Stomach smooth muscle (tissue), 2 donors: ENCODE results near the gene DHX30.
"Not testable (repeated sequence)": the region's sequence is repeated elsewhere in the genome, so short reads cannot be mapped to it uniquely, and the experiment has no call there.

Experiments used
- H3K27ac ChIP-seq: one replicate; pipeline ENCODE4 v1.7.0; 2013; ENCODE audit warnings: mild to moderate bottlenecking, low read length, inconsistent platforms
- H3K27me3 ChIP-seq, 2 donors: one replicate each; pipeline ENCODE4 v1.7.0; 2013; ENCODE audit warnings: low read length in 2 of 2; ENCODE audit not compliant: insufficient read depth in 2 of 2, control insufficient read depth in 1 of 2
- H3K36me3 ChIP-seq, 2 donors: one replicate each; pipeline ENCODE4 v1.7.0; 2013; ENCODE audit warnings: low read length in 2 of 2; ENCODE audit not compliant: control insufficient read depth in 2 of 2, insufficient read depth in 2 of 2
- H3K4me1 ChIP-seq: one replicate; pipeline ENCODE4 v1.7.0; 2013; ENCODE audit warnings: low read length; ENCODE audit not compliant: control insufficient read depth, insufficient read depth
- H3K4me3 ChIP-seq, 2 donors: one replicate each; pipeline ENCODE4 v1.7.0; 2013; ENCODE audit warnings: low read length in 2 of 2
- H3K9ac ChIP-seq, 2 donors: one replicate each; pipeline ENCODE4 v1.7.0; 2013; ENCODE audit warnings: low read length in 2 of 2, mild to moderate bottlenecking in 1 of 2
- H3K9me3 ChIP-seq, 2 donors: one replicate each; pipeline ENCODE4 v1.7.0; 2013; ENCODE audit warnings: low read length in 2 of 2; ENCODE audit not compliant: control insufficient read depth in 2 of 2
- donor health status: healthy.
- donor health status: Pancreatic carcinoma.

Gene DHX30

GRCh38 chr3:47802734-47803479 lies at the start of gene DHX30:
Gene DHX30, plus strand, starts transcription at chr3:47803138. Its CDS starts 7,546 bp downstream, at chr3:47810684.
- H3K36me3 ChIP-seq = peaks cover 2 to 5% of the 10 kb centered on the region in 2 donors
- peak within 1 kb of the TSS; percentile 91 for H3K27ac ChIP-seq
- peak within 1 kb of the TSS; percentile 89 for H3K4me3 ChIP-seq
- H3K9me3 ChIP-seq = no peaks in the 10 kb centered on the region
- H3K27me3 ChIP-seq = no peaks in the 10 kb centered on the region
- H3K9ac ChIP-seq = peak within 1 kb of the TSS; percentile 87 to 94
- peaks cover 26% of the 10 kb centered on the region for H3K4me1 ChIP-seq

- Histone ChIP-seq H3K4me3 (no peak overlapping the region), H3K9me3 (no peaks in the 10 kb centered on the region), H3K4me1 (no peaks in the 10 kb centered on the region), H3K36me3 (peaks cover 3 to 5% of the 10 kb centered on the region in 2 donors), H3K9ac (no peak overlapping the region), H3K27ac (no peak overlapping the region), H3K27me3 (no peaks in the 10 kb centered on the region)
Measured at GRCh38 chr3:47758261-47759025, 44.5 kb upstream of the DHX30 start.

GRCh38 chr3:47760207-47760606 lies 42.7 kb upstream of the DHX30 start:
- H3K27ac ChIP-seq, H3K4me1 ChIP-seq, H3K4me3 ChIP-seq, H3K9me3 ChIP-seq, H3K27me3 ChIP-seq, H3K9ac ChIP-seq, H3K36me3 ChIP-seq: not testable (repeated sequence)

- Histone ChIP-seq H3K27me3 (no peaks in the 10 kb centered on the region), H3K27ac (no peak overlapping the region), H3K36me3 (peaks cover 3 to 10% of the 10 kb centered on the region in 2 donors), H3K9ac (no peak overlapping the region), H3K4me3 (no peak overlapping the region), H3K9me3 (no peaks in the 10 kb centered on the region), H3K4me1 (no peaks in the 10 kb centered on the region)
Measured at GRCh38 chr3:47761046-47761445, 41.9 kb upstream of the DHX30 start.

DNA sequence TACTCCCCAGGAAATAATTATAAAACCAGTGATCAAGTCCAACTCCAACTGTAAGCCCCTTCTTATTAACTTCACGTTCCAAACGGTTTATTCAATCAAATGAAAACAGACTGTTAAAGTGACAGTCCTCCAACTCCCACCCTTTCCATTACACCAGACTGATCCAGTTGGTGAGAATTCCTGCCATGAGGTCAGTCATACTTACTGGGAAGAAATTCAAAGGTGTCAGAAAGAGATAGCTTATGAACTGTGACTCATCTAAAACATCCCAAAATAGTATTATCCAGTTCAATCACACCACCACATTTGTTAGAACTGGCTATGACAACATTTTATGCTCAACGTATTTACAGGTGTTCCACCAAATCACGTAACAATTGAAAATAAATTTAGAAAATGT lies 40.7 kb upstream of the DHX30 start:
- H3K36me3 ChIP-seq = peaks cover 0 to 6% of the 10 kb centered on the region in 2 donors
- H3K4me1 ChIP-seq = peaks cover 3% of the 10 kb centered on the region
- no peak overlapping the region for H3K27ac ChIP-seq
- H3K4me3 ChIP-seq = no peak overlapping the region
- no peaks in the 10 kb centered on the region for H3K9me3 ChIP-seq
- no peaks in the 10 kb centered on the region for H3K27me3 ChIP-seq
- no peak overlapping the region for H3K9ac ChIP-seq

GRCh38 chr3:47766186-47766585 lies 36.8 kb upstream of the DHX30 start:
- Histone ChIP-seq H3K27me3 (no peaks in the 10 kb centered on the region), H3K4me3 (no peak overlapping the region), H3K9ac (no peak overlapping the region), H3K27ac (no peak overlapping the region), H3K4me1 (peaks cover 3% of the 10 kb centered on the region), H3K36me3 (peaks cover under 1 to 6% of the 10 kb centered on the region in 2 donors), H3K9me3 (no peaks in the 10 kb centered on the region)

DNA sequence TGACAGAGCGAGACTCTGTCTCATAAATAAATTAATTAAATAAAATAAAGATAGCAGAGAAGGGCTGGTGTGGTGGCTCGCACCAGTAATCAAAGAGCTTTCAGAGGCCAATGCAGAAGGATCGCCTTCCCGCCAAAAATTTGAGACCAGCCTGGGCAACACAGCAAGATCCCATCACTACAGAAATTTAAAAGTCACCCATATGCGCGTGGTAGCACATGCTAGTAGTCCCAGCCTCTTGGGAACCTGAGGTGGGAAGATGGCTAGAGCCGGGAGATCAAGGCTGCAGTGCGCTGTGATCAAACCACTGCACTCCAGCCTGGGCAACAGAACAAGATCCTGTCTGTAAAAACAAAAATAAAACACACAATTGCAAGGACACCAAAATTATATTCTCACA lies 30.9 kb upstream of the DHX30 start:
- no peak overlapping the region for H3K27ac ChIP-seq
- H3K4me3 ChIP-seq = no peak overlapping the region
- H3K27me3 ChIP-seq = no peaks in the 10 kb centered on the region
- no peaks in the 10 kb centered on the region for H3K4me1 ChIP-seq
- no peaks in the 10 kb centered on the region for H3K9me3 ChIP-seq
- H3K9ac ChIP-seq = no peak overlapping the region
- peaks cover 3 to 7% of the 10 kb centered on the region in 2 donors for H3K36me3 ChIP-seq

- Histone ChIP-seq H3K9ac (no peak overlapping the region), H3K9me3 (no peaks in the 10 kb centered on the region), H3K4me3 (no peak overlapping the region), H3K36me3 (peaks cover 3 to 7% of the 10 kb centered on the region in 2 donors), H3K27me3 (no peaks in the 10 kb centered on the region), H3K4me1 (no peaks in the 10 kb centered on the region), H3K27ac (no peak overlapping the region)
Measured at GRCh38 chr3:47772788-47773187, 30.1 kb upstream of the DHX30 start.

- no peak overlapping the region for H3K9ac ChIP-seq
- no peaks in the 10 kb centered on the region for H3K9me3 ChIP-seq
- no peak overlapping the region for H3K4me3 ChIP-seq
- H3K27me3 ChIP-seq = no peaks in the 10 kb centered on the region
- no peak overlapping the region for H3K27ac ChIP-seq
- H3K4me1 ChIP-seq = peaks cover 22% of the 10 kb centered on the region
- no peaks in the 10 kb centered on the region for H3K36me3 ChIP-seq
Measured at GRCh38 chr3:47778746-47779145, 24.2 kb upstream of the DHX30 start.

DNA sequence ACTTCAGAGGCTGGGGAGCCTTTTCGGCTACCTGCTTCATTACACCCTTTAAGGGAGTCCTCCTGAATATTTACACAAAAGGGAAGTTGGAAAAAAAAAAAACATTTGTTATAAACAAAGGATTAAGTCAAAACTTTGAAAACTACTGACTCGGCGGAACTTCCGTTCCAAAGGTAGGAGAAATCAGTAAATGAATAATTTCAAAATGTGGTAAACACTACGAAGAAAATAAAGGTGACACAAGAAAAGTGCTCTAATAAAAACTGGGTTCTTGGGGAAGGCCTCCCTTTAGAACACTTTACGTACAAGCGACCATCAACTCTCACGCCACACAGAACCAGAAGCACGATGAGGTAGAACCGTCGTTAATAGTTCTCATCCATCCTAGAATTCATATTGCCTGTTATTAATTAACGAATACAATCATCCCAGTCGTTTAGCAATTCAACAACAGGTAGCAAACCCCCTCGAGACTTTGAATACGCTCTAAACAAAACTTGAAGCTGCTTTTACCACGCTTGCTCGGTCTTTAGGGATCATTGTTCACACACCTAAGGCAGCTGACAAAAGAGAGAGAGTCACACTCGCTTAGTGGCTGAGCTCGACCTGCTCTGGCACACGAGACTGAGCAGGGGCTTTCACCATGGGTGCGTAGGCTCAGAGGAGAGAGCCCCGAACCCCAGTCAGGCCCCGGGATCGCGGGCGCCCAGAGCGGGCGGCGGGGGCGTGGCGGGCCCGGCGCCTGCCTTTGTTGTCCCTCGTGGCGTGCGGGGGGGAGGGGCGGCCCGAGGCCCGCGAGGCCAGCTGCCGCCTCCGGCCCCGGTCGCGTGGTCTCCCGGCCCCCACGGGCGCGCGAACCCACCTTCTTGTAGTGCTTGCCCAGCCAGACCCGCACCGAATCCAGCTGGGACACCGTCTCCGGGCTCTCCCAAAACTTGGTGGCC lies 21.9 kb upstream of the DHX30 start:
- Histone ChIP-seq H3K27me3 (no peaks in the 10 kb centered on the region), H3K27ac (peak overlapping the region; percentile 95), H3K9ac (peak overlapping the region; percentile 84 to 98), H3K4me1 (peaks cover 22% of the 10 kb centered on the region), H3K36me3 (no peaks in the 10 kb centered on the region), H3K4me3 (peak overlapping the region; percentile 93 to 95), H3K9me3 (no peaks in the 10 kb centered on the region)
